Calu3 (cell line): Measurements from ENCODE around the gene TAS2R19. TPM values are rescaled to one million over a fixed set of nuclear protein-coding genes. Genes with fewer than 3 reads are reported as not detected.

Experiments
- BruUV-seq: library from RNA; stranded (reverse); fragments of 400-500 nt; replicated peaks from 2 replicates; lab custom pipeline; 2021; lab: Mats Ljungman, UMichigan
- CTCF ChIA-PET: fragments of 300-600 bp; sonication (Branson Sonifier 250); formaldehyde crosslinking; loops from one replicate; lab custom pipeline; 2022; ENCODE audit warnings: antibody characterized with exemption; lab: Charles Lee
- DNase-seq: peaks from one replicate; pipeline ENCODE4 v3.0.0; 2022
- H3K27ac Mint-ChIP-seq: one replicate; pipeline ENCODE4 v1.8.0; 2022; ENCODE audit warnings: mixed read lengths; ENCODE audit not compliant: unreplicated experiment
- H3K27me3 Mint-ChIP-seq: one replicate; pipeline ENCODE4 v1.8.0; 2022; ENCODE audit warnings: mixed read lengths; ENCODE audit not compliant: unreplicated experiment
- H3K36me3 Mint-ChIP-seq: one replicate; pipeline ENCODE4 v1.8.0; 2022; ENCODE audit warnings: mild to moderate bottlenecking, moderate library complexity, mixed read lengths; ENCODE audit not compliant: insufficient read depth, unreplicated experiment
- H3K4me1 Mint-ChIP-seq: one replicate; pipeline ENCODE4 v1.8.0; 2022; ENCODE audit warnings: mild to moderate bottlenecking, low read depth, mixed read lengths; ENCODE audit not compliant: unreplicated experiment
- H3K4me3 Mint-ChIP-seq: one replicate; pipeline ENCODE4 v1.8.0; 2022; ENCODE audit warnings: mild to moderate bottlenecking, low read depth, moderate library complexity, mixed read lengths; ENCODE audit not compliant: unreplicated experiment
- H3K9me3 Mint-ChIP-seq: one replicate; pipeline ENCODE4 v1.8.0; 2022; ENCODE audit warnings: low read depth, mixed read lengths; ENCODE audit not compliant: unreplicated experiment
- intact Hi-C: fragments of 100-400 bp; cut with micrococcal nuclease; formaldehyde crosslinking; loops from one replicate; pipeline ENCODE4 v1.10.0; 2022; ENCODE audit not compliant: unreplicated experiment
- total RNA-seq: library from RNA; stranded (reverse); gene quantifications from 2 replicates; pipeline ENCODE4 v1.2.3, GENCODE V29; 2022
- TF ChIP-seq, protein P1 (sequence below): fragments of 200-600 bp; IDR thresholded peaks from one replicate; pipeline ENCODE4 v1.8.0; 2022; ENCODE audit warnings: antibody characterized with exemption; ENCODE audit not compliant: unreplicated experiment

The TAS2R19 gene
- total RNA-seq, 1 experiment from 2014 or later, result 3.2 TPM

DNA sequence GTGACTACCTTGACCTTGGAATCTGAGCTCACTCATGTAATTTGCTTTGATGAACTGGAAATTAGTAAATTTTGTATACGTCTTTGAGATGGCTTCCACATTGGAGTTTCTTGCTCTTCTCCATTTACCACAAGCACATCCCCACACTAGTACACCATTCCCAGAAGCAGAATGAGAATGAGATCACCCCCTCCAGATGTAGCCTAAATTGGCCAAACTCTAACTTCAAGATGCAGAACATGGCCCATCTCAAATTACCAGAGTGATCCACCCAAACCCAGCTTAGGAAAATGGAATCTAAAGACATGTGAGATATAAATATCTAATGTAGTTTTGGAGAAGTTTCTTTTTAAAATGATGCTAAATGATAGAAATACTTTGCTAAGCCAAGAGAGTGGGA is 14.8 kb downstream of the TAS2R19 start:
- no TSS peak for BruUV-seq
- H3K4me1 Mint-ChIP-seq, result no peaks in the 10 kb centered on the region
- H3K36me3 Mint-ChIP-seq, result no peaks in the 10 kb centered on the region
- no peak for DNase-seq
- intact Hi-C loops, result no loop called here
- H3K27me3 Mint-ChIP-seq, result no peaks in the 10 kb centered on the region
- TF ChIP-seq, protein P1, sequence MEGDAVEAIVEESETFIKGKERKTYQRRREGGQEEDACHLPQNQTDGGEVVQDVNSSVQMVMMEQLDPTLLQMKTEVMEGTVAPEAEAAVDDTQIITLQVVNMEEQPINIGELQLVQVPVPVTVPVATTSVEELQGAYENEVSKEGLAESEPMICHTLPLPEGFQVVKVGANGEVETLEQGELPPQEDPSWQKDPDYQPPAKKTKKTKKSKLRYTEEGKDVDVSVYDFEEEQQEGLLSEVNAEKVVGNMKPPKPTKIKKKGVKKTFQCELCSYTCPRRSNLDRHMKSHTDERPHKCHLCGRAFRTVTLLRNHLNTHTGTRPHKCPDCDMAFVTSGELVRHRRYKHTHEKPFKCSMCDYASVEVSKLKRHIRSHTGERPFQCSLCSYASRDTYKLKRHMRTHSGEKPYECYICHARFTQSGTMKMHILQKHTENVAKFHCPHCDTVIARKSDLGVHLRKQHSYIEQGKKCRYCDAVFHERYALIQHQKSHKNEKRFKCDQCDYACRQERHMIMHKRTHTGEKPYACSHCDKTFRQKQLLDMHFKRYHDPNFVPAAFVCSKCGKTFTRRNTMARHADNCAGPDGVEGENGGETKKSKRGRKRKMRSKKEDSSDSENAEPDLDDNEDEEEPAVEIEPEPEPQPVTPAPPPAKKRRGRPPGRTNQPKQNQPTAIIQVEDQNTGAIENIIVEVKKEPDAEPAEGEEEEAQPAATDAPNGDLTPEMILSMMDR, result no peak
- H3K9me3 Mint-ChIP-seq, result no peaks in the 10 kb centered on the region
- H3K27ac Mint-ChIP-seq, result no peak overlapping the region
- no peak overlapping the region for H3K4me3 Mint-ChIP-seq
- CTCF ChIA-PET, result no interaction called here

DNA sequence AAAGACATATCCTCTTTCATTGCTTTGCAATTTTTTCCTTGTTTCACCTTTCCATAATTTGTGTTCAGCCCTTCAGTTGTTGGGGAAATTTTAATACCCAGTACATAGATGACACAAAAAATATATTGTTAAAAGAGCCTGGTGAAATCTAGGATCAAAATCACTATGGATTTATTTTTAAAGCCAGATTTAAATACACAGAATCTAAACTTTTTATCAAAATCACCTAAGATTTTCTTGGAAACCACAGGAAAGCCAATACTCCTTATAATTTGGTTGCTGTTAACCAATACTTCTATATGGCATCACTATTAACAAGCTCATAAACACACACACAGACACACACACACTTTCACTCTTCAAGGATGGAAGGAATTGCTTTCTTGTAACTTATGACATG is 24.2 kb downstream of the TAS2R19 start, which contains the start of gene TAS2R20:
TAS2R20 (minus strand) TSS at position 101 of the 400 bp plus-strand sequence. CDS start 429 bp downstream, outside the sequence.
- CTCF ChIA-PET, result no interaction called here
- intact Hi-C loops, result no loop called here
- Mint-ChIP-seq H3K27ac (no peak within 1 kb of the TSS), H3K4me3 (no peak within 1 kb of the TSS), H3K4me1 (no peaks in the 10 kb centered on the region), H3K9me3 (no peaks in the 10 kb centered on the region), H3K36me3 (no peaks in the 10 kb centered on the region), H3K27me3 (no peaks in the 10 kb centered on the region)
- TF ChIP-seq, protein P1, result no peak
- no peak for DNase-seq
- no TSS peak for BruUV-seq

DNA sequence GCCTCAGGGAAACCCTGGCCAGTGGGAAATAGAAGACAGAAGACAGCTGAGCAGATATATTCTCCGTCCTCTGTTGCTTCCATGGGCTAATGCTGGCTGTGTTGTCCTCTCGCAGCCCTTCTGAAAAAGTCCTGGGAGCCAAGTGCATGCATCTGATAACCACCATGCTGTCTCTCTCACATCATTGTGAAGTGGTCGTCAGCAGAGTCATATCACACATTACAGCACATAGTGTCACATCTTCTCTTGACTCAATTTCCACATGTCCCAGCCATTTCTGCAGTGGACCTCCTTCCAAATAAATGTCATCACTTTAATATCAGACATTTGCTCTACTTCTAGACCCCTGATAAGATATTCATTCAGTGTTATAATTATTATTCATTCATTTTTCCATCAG is 28.1 kb downstream of the TAS2R19 start:
- CTCF ChIA-PET, result no interaction called here
- BruUV-seq, result no TSS peak
- H3K27ac Mint-ChIP-seq, result no peak overlapping the region
- H3K4me3 Mint-ChIP-seq, result no peak overlapping the region
- intact Hi-C loops, result no loop called here
- H3K36me3 Mint-ChIP-seq, result no peaks in the 10 kb centered on the region
- TF ChIP-seq, protein P1, result no peak
- H3K9me3 Mint-ChIP-seq, result no peaks in the 10 kb centered on the region
- no peak for DNase-seq
- no peaks in the 10 kb centered on the region for H3K27me3 Mint-ChIP-seq
- no peaks in the 10 kb centered on the region for H3K4me1 Mint-ChIP-seq

DNA sequence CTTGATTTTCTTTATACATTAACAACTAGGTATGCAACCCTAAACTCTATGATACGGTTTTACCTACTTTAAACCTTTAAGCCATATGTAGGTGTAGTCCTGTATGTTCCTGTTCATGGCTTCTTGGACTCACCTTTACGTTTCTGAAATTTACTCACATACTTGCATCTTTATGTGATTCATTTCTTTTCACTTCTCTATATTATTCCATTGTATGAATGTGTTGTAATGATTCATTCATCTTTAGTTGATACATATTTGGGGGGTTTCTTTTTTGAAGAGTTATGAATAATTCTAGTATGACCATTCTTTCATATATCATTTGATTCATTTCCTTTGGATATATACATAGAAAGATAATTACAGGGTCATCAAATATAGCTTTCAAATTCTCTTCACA is 33.3 kb downstream of the TAS2R19 start:
- TF ChIP-seq, protein P1, result no peak
- Mint-ChIP-seq H3K27ac (no peak overlapping the region), H3K4me1 (no peaks in the 10 kb centered on the region), H3K9me3 (no peaks in the 10 kb centered on the region), H3K4me3 (no peak overlapping the region), H3K36me3 (no peaks in the 10 kb centered on the region), H3K27me3 (no peaks in the 10 kb centered on the region)
- DNase-seq, result no peak
- intact Hi-C loops, result no loop called here
- CTCF ChIA-PET, result no interaction called here
- BruUV-seq, result no TSS peak
